Activated CD4-positive, alpha-beta T cell treated with anti-CD3 and anti-CD28 coated beads, Interleukin-2, Interleukin-6, amounts not matched to agents 100 ng/mL and 50 ng/mL, durations not matched to agents 16 hours and 8 hours (primary cell): ENCODE results near the gene FHOD3.
A peak's percentile ranks its signal among the peaks of the same experiment; 100 is the strongest.
"Not testable (repeated sequence)": the region's sequence is repeated elsewhere in the genome, so short reads cannot be mapped to it uniquely, and the experiment has no call there.

Experiments used
- DNase-seq: peaks from one replicate; pipeline ENCODE4 v3.0.0-alpha.2; 2020

The FHOD3 gene

GRCh38 chr18:36770315-36770946 lies 472.9 kb downstream of the FHOD3 start:
- no peak for DNase-seq

DNA sequence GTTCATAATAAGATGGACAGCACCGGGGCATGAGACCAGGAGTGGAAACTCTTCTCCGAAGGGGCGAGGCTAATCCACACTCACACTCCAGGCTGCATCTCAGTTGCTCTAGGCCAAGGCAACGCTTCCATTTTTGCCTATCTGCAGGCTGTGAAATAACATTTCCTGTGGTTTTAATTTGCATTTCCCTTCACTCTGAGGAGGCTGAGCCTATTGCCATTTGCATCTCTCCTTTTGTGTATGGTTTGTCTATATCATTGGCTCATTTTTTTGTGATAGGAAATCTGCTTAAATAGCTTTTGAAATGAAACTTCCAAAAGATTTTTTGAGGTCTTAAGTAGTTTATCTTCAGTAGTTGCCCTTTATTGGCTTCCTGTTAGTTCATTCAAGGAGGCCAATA lies 473.7 kb downstream of the FHOD3 start:
- no peak for DNase-seq

DNA sequence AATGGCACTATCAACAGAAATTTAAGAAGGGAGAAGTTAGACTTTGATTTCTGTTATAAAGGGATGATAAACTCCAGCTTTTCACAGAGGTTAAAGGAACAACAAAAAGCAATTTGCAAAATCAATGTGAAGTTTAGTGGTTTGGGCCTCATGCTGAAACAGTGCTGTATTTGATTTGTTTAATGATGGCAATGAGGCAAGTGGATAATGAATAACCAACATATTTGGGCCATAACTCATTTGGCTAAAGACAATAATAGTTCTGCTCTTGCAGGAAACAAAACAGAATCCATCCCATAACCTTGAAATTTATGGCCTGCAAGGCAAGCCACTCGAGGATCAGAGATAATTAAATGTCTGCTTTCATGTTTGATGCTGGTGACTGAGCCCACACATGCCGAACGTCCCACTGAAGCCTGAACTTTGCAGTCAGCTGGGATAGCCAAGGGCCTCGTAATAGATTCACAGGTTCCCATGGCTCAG lies 474.8 kb downstream of the FHOD3 start:
- no peak for DNase-seq

GRCh38 chr18:36775396-36775795 lies 477.9 kb downstream of the FHOD3 start:
- no peak for DNase-seq

DNA sequence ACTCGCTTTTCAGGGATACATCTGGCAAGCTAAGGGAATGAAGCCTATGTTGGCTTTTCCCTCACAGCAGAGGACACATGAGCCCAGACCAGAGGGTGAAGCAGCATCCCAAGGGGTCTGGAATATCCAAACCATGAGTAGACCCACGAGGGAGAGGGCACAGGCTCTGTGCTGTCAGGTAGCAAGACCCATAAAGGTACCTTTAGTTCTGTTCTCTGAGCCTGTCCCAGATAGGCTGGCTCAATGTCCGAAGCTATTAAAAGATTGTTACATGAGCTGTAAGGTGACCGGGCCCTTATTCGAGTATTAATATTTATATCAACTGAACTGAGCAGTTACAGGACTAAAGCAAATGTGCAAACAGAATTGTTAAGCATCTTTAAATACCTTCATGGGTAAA lies 479.1 kb downstream of the FHOD3 start:
- DNase-seq = no peak

- no peak for DNase-seq
These were observed 480.1 kb downstream of the FHOD3 start for GRCh38 chr18:36777566-36777965.

GRCh38 chr18:36780748-36781147 lies 483.2 kb downstream of the FHOD3 start:
- no peak for DNase-seq

GRCh38 chr18:36782710-36783109 lies 485.2 kb downstream of the FHOD3 start:
- no peak for DNase-seq

- no peak for DNase-seq
These were observed 486.3 kb downstream of the FHOD3 start for GRCh38 chr18:36783792-36784191.

GRCh38 chr18:36786686-36787085 lies 489.2 kb downstream of the FHOD3 start:
- no peak for DNase-seq

DNA sequence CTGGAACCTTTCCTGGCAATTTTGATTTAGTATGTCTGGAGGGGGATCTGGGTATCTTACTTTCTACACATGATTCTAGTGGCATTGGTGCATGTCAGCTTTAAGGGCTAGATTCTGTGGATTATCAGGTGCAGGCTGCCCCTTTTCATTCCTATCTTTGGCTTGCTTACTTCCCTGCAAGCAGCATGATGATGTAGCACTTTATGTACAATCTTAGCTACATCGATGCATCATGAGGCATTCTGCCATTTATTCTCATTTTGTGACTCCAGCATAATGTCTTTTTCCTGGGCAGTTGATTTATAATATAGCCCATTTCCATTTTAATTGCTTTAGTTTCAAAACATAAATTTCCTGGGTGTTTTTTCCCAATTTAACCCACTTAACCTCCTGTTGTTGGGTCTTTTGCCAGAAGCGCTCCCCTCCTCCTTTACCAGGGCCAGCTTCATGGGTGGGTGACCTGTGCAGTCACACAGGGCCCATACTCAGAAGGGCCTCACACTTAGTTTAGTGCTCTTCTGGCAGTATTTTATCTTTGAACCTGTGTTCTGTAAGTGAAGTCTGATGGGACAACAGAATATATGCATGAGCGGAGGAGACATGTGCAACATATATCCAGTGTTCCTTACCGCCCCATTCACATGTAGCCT lies 495.2 kb downstream of the FHOD3 start:
- DNase-seq = no peak

GRCh38 chr18:36798738-36799473 lies 501.4 kb downstream of the FHOD3 start:
- DNase-seq = no peak

DNA sequence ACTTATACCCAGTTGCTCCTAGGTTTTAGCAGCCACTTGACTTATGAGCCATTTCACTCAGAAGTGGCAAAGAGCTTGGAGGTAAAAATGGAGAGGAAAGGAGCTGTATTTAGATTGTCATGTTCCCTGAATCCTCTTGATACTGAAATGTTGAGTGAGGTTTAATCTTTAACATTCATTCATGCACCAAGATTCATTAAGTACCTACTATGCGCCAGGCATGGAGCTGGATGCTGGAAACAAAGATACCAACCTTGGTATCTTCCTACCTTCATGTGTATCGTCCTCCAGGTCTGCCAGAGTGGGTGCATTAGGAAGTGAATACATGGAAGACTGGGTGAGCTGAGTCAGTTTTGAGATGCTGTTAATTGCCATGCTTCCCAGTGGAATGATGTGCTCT lies 507.6 kb downstream of the FHOD3 start:
- DNase-seq = no peak

DNA sequence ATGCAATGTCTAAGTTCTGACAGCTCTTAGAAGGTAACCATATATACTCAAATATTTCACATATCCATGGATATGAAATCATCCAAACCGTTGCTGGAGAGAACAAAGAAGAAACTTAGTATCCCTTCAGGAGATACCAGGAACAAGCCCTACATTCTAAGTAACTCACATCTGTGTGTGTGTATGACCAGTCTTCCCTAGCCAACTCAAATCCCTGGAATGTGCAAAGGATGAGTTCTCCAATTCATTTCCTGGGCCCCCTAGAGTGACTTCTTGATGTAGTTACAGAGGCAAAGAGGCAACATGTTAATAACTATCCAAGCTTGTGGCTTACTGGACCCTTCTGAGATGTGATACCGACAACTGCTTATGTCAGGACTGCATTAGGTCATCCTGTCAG lies 511.2 kb downstream of the FHOD3 start:
- DNase-seq = no peak

- peak; percentile 72 for DNase-seq
These were observed 512.3 kb downstream of the FHOD3 start for GRCh38 chr18:36809590-36810381.

DNA sequence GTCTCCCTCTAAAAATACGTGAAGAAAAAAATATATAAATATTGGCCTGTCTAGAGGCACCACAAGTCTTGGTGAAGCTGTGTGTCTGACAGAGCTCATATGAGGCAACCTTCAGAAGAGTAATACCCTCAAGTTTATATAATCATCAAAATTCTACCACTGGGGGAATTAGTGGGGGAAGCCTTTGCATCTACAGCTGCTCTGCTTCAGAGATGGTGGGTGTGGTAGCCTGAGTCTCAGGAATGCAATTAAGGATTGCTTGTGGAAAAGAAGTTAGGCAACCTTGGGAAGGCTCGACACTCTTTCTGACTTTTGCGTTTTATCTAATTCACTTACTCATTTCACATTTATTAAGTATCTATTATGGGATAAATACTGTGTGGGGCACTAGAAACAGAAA lies 513.9 kb downstream of the FHOD3 start:
- no peak for DNase-seq

GRCh38 chr18:36811955-36812354 lies 514.4 kb downstream of the FHOD3 start:
- DNase-seq = no peak

GRCh38 chr18:36812678-36813077 lies 515.2 kb downstream of the FHOD3 start:
- no peak for DNase-seq

DNA sequence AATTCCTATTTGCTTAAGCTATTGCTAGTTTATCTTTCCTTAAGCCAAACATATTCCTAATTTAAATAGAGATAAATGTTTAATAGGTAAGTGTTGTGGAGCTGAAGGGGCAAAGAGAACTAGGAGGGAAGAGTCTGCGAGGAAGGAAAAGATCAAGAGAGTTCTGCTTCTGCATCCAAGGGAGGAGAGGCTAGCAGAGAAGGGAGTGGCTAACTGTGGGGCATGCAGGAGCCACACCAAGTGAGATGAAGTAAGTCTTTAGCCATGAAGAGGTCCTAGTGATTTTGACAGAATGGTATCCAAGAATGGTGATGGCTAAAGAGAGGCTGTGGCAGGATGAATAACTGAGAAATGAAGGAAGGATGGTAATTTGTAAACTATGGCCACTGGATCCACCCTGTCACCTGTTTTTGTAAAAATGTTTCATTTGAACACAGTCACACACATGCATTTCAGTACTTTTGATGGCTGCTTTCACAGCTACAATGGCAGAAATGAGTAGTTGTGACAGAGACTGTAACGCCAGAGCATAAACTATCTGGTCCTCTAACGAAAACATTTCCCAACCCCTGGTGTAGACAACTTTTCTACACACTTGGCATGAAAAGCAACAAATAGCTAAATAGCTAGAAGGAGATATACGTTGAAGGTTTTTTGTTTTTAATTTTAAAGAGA lies 515.7 kb downstream of the FHOD3 start:
- no peak for DNase-seq

GRCh38 chr18:36813824-36814223 lies 516.3 kb downstream of the FHOD3 start:
- DNase-seq = no peak

DNA sequence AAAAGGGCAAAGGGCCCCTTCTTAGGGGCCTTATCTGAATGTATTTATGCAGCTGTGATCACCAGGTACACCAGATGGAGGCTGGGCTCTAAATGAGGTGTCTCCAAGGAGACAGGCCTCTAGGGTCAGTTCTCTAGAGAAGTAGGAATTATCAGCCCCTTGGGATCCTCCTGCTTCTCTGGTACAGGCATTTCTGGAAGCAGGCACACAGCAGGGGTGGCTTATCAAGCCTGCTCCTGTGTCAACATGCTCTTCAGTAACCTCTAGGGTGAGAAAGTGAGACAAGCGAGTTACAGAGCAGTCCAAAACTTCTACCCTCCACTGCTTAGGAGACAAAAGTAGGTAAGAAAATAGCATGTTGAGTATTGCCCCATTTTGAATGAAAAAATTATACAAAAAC lies 517.5 kb downstream of the FHOD3 start:
- DNase-seq = no peak

DNA sequence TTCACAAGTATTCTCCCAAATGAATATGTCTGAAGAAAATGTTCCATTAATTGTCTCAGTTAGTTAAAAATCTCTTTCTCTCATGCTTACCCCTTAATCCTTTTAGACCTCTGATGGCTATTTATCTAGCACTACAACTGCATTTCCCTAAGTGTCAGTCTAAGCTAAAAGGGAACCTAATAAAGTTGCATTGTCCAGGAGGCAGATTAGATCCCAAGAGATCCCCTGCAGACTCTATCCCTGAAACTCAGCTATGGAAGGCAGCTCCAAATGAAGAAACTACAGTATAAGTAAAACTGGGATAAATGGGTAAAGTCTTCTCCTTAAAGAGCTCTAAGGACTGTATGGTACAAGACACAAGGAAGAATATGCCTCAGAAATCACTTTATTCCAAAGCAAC lies 518.6 kb downstream of the FHOD3 start:
- not testable (repeated sequence) for DNase-seq

DNA sequence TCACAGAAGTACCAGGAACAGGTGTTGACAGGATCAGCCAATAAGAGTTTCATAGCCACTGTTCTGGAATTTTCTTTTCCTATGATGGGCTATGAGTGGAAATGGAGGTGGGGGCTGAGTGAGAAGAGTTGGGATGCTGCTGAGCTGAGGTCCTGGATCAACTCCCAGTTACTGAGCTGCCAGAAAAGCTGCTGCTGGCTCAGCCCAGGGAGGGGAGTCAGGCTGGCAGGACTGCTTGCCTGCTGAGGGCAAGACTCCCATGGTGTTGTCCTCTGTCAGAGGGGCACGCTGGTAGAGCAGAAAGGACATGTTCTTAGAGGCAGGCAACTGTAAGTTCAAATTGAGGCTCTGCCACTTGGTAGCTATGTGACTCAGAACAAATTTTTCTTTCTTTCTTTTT lies 519.5 kb downstream of the FHOD3 start:
- no peak for DNase-seq
